ENCODE data around the gene BRCA2. TPM values are rescaled to one million over a fixed set of nuclear protein-coding genes. Genes with fewer than 3 reads are reported as not detected.

Gene BRCA2
- total RNA-seq, 4 donors from 2014 or later = 0.56 to 6.3 (median 0.82) TPM

DNA sequence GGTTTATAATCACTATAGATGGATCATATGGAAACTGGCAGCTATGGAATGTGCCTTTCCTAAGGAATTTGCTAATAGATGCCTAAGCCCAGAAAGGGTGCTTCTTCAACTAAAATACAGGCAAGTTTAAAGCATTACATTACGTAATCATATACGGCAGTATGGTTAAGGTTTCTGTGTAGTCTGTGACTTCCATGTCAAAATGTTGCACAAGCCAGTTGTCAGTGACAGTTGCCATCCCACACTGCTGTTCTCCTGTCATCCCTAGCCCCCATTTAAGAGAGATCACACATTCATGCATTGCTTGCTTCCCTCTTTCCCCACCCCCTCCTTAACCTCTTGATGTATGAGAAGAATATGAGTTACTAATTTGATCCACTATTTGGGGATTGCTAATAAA is 47.3 kb downstream of the BRCA2 start:
- Histone ChIP-seq H3K4me1 (no peaks in the 10 kb centered on the region), H3K9me3 (no peaks in the 10 kb centered on the region), H3K27ac (no peak overlapping the region), H3K27me3 (no peaks in the 10 kb centered on the region), H3K36me3 (no peaks in the 10 kb centered on the region), H3K4me3 (replicated peaks in 1 of 3) (no peak overlapping the region)
- 94 to 98% methylated on average over 2 of the region's 2 CpGs for WGBS, 2 donors
- DNase-seq = no peak
- intact Hi-C loops (cut with DNase I) = no loop called here
- TF ChIP-seq, protein P1, sequence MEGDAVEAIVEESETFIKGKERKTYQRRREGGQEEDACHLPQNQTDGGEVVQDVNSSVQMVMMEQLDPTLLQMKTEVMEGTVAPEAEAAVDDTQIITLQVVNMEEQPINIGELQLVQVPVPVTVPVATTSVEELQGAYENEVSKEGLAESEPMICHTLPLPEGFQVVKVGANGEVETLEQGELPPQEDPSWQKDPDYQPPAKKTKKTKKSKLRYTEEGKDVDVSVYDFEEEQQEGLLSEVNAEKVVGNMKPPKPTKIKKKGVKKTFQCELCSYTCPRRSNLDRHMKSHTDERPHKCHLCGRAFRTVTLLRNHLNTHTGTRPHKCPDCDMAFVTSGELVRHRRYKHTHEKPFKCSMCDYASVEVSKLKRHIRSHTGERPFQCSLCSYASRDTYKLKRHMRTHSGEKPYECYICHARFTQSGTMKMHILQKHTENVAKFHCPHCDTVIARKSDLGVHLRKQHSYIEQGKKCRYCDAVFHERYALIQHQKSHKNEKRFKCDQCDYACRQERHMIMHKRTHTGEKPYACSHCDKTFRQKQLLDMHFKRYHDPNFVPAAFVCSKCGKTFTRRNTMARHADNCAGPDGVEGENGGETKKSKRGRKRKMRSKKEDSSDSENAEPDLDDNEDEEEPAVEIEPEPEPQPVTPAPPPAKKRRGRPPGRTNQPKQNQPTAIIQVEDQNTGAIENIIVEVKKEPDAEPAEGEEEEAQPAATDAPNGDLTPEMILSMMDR (IDR thresholded peaks at IDR 0.05) = no peak
- TF ChIP-seq POLR2A (IDR thresholded peaks at IDR 0.05) = no peak

GRCh38 chr13:32370805-32371204 is 55.5 kb downstream of the BRCA2 start:
- no peak overlapping the region for H3K4me3 ChIP-seq (replicated peaks in 1 of 3)
- no peaks in the 10 kb centered on the region for H3K9me3 ChIP-seq
- H3K27ac ChIP-seq = no peak overlapping the region
- intact Hi-C loops (cut with DNase I) = no loop called here
- no peaks in the 10 kb centered on the region for H3K4me1 ChIP-seq
- no peaks in the 10 kb centered on the region for H3K27me3 ChIP-seq
- TF ChIP-seq, protein P1 (IDR thresholded peaks at IDR 0.05) = no peak
- TF ChIP-seq POLR2A (IDR thresholded peaks at IDR 0.05) = no peak
- no peak for DNase-seq
- H3K36me3 ChIP-seq = no peaks in the 10 kb centered on the region
- 89 to 99% methylated on average over 2 of the region's 2 CpGs for WGBS, 2 donors

DNA sequence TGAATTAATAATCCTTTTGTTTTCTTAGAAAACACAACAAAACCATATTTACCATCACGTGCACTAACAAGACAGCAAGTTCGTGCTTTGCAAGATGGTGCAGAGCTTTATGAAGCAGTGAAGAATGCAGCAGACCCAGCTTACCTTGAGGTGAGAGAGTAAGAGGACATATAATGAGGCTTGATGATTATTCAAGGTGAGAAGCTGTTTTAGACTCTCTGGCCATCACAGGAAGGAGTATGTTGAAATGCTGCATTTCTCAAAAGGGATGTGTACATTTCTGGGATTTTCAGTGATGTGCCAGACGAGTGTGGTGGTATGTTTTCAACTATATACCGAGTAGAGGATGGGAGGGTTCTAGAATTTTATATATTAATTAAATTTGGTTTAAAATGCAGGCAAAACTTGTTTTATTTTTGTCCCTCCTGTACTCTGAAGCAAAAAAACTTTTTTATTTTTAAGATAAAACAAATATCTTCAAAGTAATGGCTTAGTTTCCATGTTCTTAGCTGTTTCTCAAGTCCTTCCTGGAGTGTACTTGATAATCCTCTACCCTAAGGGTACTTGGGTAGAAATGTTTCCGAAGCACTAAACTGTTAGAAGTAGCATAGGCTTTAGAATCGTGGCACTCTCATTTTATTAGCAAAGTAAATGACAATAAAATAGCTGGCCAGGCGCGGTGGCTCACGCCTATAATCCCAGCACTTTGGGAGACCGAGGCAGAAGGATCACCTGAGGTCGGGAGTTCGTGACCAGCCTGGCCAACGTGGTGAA is 61.5 kb downstream of the BRCA2 start:
- DNase-seq = no peak
- Histone ChIP-seq H3K27ac (no peak overlapping the region), H3K36me3 (no peaks in the 10 kb centered on the region), H3K27me3 (no peaks in the 10 kb centered on the region), H3K4me1 (no peaks in the 10 kb centered on the region), H3K9me3 (no peaks in the 10 kb centered on the region), H3K4me3 (replicated peaks in 1 of 3) (no peak overlapping the region)
- intact Hi-C loops (cut with DNase I) = no loop called here
- no peak for TF ChIP-seq POLR2A (IDR thresholded peaks at IDR 0.05)
- 63 to 72% methylated on average over 13 of the region's 13 CpGs for WGBS, 2 donors

DNA sequence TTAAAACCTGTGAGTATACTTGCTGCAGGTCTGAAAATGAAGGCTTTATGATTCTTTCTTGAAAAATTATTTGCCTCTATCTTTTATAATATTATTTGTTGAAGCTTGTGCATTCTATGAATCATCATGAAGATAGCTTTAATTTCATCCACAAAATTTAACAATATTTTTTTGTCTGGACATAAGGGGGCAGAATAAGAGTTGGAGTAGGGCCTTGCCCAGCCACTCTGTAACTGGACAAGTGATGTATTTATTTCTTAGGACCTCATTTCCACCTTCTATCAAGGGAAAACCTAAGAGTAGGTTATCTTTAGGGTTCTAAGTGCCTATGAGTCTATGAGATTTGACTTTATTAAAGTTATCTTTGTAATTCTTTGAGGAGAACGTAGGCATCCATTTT is 62.7 kb downstream of the BRCA2 start:
- H3K27me3 ChIP-seq = no peaks in the 10 kb centered on the region
- TF ChIP-seq, protein P1 (IDR thresholded peaks at IDR 0.05) = peak in 1 of 6 experiments; percentile 4
- no peak for TF ChIP-seq POLR2A (IDR thresholded peaks at IDR 0.05)
- no peak overlapping the region for H3K27ac ChIP-seq
- no peak overlapping the region for H3K4me3 ChIP-seq (replicated peaks in 1 of 3)
- no peaks in the 10 kb centered on the region for H3K36me3 ChIP-seq
- H3K4me1 ChIP-seq = no peaks in the 10 kb centered on the region
- intact Hi-C loops (cut with DNase I) = no loop called here
- no peak for DNase-seq
- 94 to 100% methylated on average over 1 of the region's 1 CpG for WGBS, 2 donors
- H3K9me3 ChIP-seq = no peaks in the 10 kb centered on the region

DNA sequence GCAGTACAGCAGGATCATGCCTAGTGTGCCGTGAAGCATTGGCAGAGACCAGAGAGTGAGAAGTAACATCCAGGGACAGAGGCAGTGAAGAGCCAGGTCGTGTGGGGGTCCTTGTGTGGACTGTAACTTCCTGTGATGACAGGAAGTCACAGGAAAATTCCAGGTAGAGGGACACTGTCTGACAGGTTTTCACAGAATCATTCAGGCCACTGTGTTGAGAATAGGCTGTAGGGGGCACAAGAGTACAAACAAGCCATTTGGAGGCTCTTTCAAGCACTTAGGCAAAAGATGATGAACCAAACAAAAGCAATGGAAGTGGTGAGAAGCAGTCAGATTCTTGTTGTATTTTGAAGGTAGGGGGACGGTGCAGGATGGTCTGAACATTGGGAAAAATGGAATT is 66.2 kb downstream of the BRCA2 start:
- no peaks in the 10 kb centered on the region for H3K27me3 ChIP-seq
- no peaks in the 10 kb centered on the region for H3K4me1 ChIP-seq
- DNase-seq = peak; percentile 30 to 36
- H3K27ac ChIP-seq = no peak overlapping the region
- no peaks in the 10 kb centered on the region for H3K9me3 ChIP-seq
- WGBS, 2 donors = 65 to 68% methylated on average over 3 of the region's 3 CpGs
- H3K4me3 ChIP-seq (replicated peaks in 1 of 3) = no peak overlapping the region
- intact Hi-C loops (cut with DNase I) = loop anchor here (10.0 kb wide), 1 partner anchor 193 kb away; no protein-coding TSS in a partner anchor
- no peak for TF ChIP-seq POLR2A (IDR thresholded peaks at IDR 0.05)
- TF ChIP-seq, protein P1 (IDR thresholded peaks at IDR 0.05) = peak in 5 of 6 experiments; percentile 12 to 79 (median 68)
- H3K36me3 ChIP-seq = no peaks in the 10 kb centered on the region

Data from thyroid gland (tissue), 4 donors.